PC-3 (cell line): ENCODE data around the gene NCF4.

Experiments
- EZH2 ChIP-seq: fragments of 300-600 bp; sonication (generic); IDR thresholded peaks from one replicate; pipeline ENCODE4 v1.6.1; 2017; ENCODE audit warnings: antibody characterized with exemption, mild to moderate bottlenecking, low read length; ENCODE audit not compliant: unreplicated experiment
- TF ChIP-seq, protein P1 (sequence below): fragments of 300-600 bp; sonication (generic); conservative IDR thresholded peaks from 2 replicates; pipeline ENCODE4 v1.5.1; 2017; ENCODE audit warnings: antibody characterized with exemption, low read depth, mild to moderate bottlenecking, low read length

- TF ChIP-seq, protein P1, sequence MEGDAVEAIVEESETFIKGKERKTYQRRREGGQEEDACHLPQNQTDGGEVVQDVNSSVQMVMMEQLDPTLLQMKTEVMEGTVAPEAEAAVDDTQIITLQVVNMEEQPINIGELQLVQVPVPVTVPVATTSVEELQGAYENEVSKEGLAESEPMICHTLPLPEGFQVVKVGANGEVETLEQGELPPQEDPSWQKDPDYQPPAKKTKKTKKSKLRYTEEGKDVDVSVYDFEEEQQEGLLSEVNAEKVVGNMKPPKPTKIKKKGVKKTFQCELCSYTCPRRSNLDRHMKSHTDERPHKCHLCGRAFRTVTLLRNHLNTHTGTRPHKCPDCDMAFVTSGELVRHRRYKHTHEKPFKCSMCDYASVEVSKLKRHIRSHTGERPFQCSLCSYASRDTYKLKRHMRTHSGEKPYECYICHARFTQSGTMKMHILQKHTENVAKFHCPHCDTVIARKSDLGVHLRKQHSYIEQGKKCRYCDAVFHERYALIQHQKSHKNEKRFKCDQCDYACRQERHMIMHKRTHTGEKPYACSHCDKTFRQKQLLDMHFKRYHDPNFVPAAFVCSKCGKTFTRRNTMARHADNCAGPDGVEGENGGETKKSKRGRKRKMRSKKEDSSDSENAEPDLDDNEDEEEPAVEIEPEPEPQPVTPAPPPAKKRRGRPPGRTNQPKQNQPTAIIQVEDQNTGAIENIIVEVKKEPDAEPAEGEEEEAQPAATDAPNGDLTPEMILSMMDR: no peak
- TF ChIP-seq EZH2: no peak
Observed at GRCh38 chr22:36829370-36830002, 31.3 kb upstream of the NCF4 start.
